Tibial nerve (tissue), 3 donors: ENCODE data around the gene KCNJ15.

Source experiments
- POLR2A ChIP-seq, 2 donors: fragments of 450-650 bp; IDR thresholded peaks; one replicate each; pipeline ENCODE4 v1.6.1; 2017; ENCODE audit warnings: antibody characterized with exemption in 2 of 2, mild to moderate bottlenecking in 2 of 2, moderate library complexity in 2 of 2
- TF ChIP-seq, protein P1 (sequence below), 5 experiments: fragments of 200-600 bp in 3 of 5; fragments of 450-650 bp in 2 of 5; sonication (generic) in 3 of 5; IDR thresholded peaks; one replicate each; pipeline ENCODE4 v1.5.1; 2016 to 2019; ENCODE audit warnings: antibody characterized with exemption in 5 of 5, mild to moderate bottlenecking in 3 of 5, moderate library complexity in 2 of 5

DNA sequence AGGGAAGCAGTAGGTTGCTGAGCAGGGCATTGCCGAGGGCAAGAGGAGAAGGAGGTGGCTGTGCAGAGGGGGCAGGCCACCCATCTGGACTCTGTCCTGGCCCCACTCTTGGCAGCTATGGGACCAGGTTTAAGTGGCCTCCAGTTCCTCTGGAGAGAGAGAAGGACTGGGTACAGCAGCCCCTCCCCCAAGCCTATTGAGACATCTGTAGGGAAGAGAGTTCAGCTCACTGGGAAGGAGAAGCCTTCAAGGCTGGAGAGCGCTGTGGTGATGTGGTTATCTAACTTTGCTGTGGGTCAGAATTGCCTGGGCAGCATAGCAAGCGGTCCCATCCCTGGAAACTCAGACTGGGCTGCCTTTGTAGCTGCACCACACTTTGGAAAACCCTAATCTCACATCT, 93.9 kb downstream of the KCNJ15 start:
- TF ChIP-seq POLR2A (IDR thresholded peaks at IDR 0.05), result no peak
- TF ChIP-seq, protein P1, sequence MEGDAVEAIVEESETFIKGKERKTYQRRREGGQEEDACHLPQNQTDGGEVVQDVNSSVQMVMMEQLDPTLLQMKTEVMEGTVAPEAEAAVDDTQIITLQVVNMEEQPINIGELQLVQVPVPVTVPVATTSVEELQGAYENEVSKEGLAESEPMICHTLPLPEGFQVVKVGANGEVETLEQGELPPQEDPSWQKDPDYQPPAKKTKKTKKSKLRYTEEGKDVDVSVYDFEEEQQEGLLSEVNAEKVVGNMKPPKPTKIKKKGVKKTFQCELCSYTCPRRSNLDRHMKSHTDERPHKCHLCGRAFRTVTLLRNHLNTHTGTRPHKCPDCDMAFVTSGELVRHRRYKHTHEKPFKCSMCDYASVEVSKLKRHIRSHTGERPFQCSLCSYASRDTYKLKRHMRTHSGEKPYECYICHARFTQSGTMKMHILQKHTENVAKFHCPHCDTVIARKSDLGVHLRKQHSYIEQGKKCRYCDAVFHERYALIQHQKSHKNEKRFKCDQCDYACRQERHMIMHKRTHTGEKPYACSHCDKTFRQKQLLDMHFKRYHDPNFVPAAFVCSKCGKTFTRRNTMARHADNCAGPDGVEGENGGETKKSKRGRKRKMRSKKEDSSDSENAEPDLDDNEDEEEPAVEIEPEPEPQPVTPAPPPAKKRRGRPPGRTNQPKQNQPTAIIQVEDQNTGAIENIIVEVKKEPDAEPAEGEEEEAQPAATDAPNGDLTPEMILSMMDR (IDR thresholded peaks at IDR 0.05), result no peak
